Mesodermal cell (in vitro differentiated cells): ENCODE results near the gene PDZRN3.

Source experiments
- H3K27ac ChIP-seq: 2 replicates; pipeline ENCODE4 v1.7.0; 2013; ENCODE audit warnings: mild to moderate bottlenecking, low read depth, low read length, moderate library complexity; ENCODE audit not compliant: severe bottlenecking
- H3K36me3 ChIP-seq: 2 replicates; pipeline ENCODE4 v1.7.1; 2013; ENCODE audit warnings: mild to moderate bottlenecking, low read length, moderate library complexity; ENCODE audit not compliant: control insufficient read depth, insufficient read depth
- H3K4me1 ChIP-seq: one replicate; pipeline ENCODE4 v1.7.1; 2013; ENCODE audit warnings: mild to moderate bottlenecking, low read length; ENCODE audit not compliant: insufficient read depth, control insufficient read depth, poor library complexity, severe bottlenecking
- H3K4me3 ChIP-seq: 2 replicates; pipeline ENCODE4 v1.7.0; 2013; ENCODE audit warnings: low read length, control low read depth, mild to moderate bottlenecking; ENCODE audit not compliant: insufficient read depth, poor library complexity, severe bottlenecking; ENCODE audit errors: extremely low read depth
- H3K9me3 ChIP-seq: 2 replicates; pipeline ENCODE4 v1.7.1; 2013; ENCODE audit warnings: mild to moderate bottlenecking, low read length, moderate library complexity; ENCODE audit not compliant: control insufficient read depth
- WGBS, 2 experiments: methylation state at CpG; one replicate each; pipeline ENCODE4 v1.1.5; 2013; ENCODE audit warnings: missing lambda C conversion rate in 2 of 2; ENCODE audit not compliant: insufficient coverage in 2 of 2; 5-methylcytosine and 5-hydroxymethylcytosine counted together

The PDZRN3 gene

GRCh38 chr3:73435055-73435454, 189.7 kb downstream of the PDZRN3 start:
- WGBS, 2 experiments = 83 to 90% methylated on average over 8 to 9 of the region's 11 CpGs
- Histone ChIP-seq H3K4me1 (no peaks in the 10 kb centered on the region), H3K4me3 (no peak overlapping the region)

DNA sequence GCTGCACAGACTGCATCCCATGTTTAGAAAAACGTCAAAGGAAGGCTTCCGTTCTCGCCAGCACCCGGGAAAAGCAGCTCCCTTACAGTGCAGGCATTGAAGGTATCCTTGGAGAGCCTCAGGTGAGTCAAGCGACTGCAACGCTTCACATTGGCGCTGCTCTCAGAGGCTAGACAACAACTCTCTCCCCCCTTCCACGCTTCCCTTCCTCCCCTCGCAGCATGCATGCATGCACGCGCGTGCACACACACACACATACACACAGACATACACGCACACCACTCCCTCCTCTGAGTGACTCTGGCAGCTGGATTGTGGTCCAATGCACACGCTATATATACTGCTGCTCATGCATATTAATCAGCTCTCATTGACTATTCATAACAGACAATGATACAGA, 191.1 kb downstream of the PDZRN3 start:
- Histone ChIP-seq H3K36me3 (no peaks in the 10 kb centered on the region), H3K4me3 (no peak overlapping the region), H3K27ac (no peak overlapping the region), H3K4me1 (no peaks in the 10 kb centered on the region), H3K9me3 (no peaks in the 10 kb centered on the region)
- WGBS, 2 experiments = 87% methylated on average over 14 of the region's 14 CpGs

More at GRCh38 chr3:73435055-73435454, 189.7 kb downstream of the PDZRN3 start:
- no peak overlapping the region for H3K27ac ChIP-seq
- no peaks in the 10 kb centered on the region for H3K36me3 ChIP-seq
- no peaks in the 10 kb centered on the region for H3K9me3 ChIP-seq

DNA sequence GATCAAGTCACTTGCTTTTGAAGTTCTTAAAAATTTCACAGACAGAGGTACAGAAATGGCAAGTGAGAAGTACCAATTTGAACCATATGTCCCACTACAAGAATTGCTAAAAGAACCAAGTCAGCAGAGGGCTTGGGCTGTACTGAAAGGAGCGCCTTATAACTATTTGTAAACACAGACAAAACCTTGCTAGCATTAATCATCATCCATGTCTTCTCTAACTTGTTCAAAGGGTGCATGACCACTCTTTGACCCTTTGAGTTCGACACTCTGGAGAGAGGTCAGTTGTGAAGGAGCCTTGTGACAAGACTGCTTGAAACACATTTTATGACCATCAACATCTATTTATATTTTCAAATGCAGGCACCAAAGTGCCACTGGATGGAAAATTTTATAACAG, 191.7 kb downstream of the PDZRN3 start:
- H3K27ac ChIP-seq = no peak overlapping the region
- H3K36me3 ChIP-seq = no peaks in the 10 kb centered on the region
- H3K4me3 ChIP-seq = no peak overlapping the region
- 50 to 100% methylated on average over 1 of the region's 2 CpGs for WGBS, 2 experiments
- H3K4me1 ChIP-seq = no peaks in the 10 kb centered on the region
- H3K9me3 ChIP-seq = no peaks in the 10 kb centered on the region

DNA sequence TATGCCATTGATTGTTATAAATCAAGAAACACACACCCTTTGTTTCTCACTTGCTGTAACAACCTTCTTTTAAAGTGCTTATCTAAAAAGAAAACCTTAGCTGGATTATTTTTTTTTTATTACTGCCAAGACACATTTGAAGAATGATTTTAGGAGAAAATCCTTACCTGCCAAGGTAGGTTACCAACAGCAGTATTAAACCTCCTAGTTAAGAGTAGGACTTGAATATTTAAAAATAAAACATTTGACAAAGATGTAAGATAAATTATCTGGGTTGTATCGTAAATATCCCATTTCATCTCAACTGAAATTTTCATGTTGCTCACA, 192.1 kb downstream of the PDZRN3 start:
- no peak overlapping the region for H3K27ac ChIP-seq
- no peak overlapping the region for H3K4me3 ChIP-seq
- H3K9me3 ChIP-seq = no peaks in the 10 kb centered on the region
- WGBS, 2 experiments = no CpG with 5 or more reads among the region's 1 CpG
- no peaks in the 10 kb centered on the region for H3K4me1 ChIP-seq
- no peaks in the 10 kb centered on the region for H3K36me3 ChIP-seq

GRCh38 chr3:73432023-73432705, 192.6 kb downstream of the PDZRN3 start:
- WGBS, 2 experiments = 74 to 100% methylated on average over 2 to 4 of the region's 9 CpGs
- no peaks in the 10 kb centered on the region for H3K4me1 ChIP-seq
- H3K4me3 ChIP-seq = no peak overlapping the region

GRCh38 chr3:73431183-73431900, 193.4 kb downstream of the PDZRN3 start:
- H3K27ac ChIP-seq = no peak overlapping the region
- H3K4me1 ChIP-seq = no peaks in the 10 kb centered on the region
- no peaks in the 10 kb centered on the region for H3K36me3 ChIP-seq
- H3K4me3 ChIP-seq = no peak overlapping the region
- no peaks in the 10 kb centered on the region for H3K9me3 ChIP-seq
- WGBS, 2 experiments = 95 to 96% methylated on average over 2 to 3 of the region's 6 CpGs

More at GRCh38 chr3:73432023-73432705, 192.6 kb downstream of the PDZRN3 start:
- Histone ChIP-seq H3K36me3 (no peaks in the 10 kb centered on the region), H3K9me3 (no peaks in the 10 kb centered on the region), H3K27ac (no peak overlapping the region)

GRCh38 chr3:73427048-73427706, 197.6 kb downstream of the PDZRN3 start:
- Histone ChIP-seq H3K9me3 (no peaks in the 10 kb centered on the region), H3K36me3 (no peaks in the 10 kb centered on the region), H3K4me3 (no peak overlapping the region), H3K27ac (no peak overlapping the region), H3K4me1 (no peaks in the 10 kb centered on the region)
- WGBS, 2 experiments = 91 to 99% methylated on average over 10 to 11 of the region's 11 CpGs

DNA sequence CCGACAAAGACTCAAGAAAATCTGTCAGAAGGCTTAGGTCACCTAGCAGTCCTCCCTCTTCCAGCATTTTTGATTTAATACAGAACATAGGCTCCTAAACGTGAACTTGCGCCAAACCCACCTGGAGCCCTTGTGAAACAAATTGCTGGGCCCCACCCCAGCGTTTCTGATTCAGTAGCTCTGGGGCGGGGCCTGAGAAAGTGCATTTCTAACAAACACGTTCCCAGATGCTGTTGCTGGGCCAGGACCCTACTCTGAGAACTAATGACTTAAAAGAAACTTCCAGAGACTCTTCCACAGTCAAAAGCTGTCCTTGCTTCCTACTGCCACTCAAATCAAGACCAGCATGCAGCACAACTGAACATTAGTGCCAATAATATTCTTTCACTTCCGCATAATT, 198.1 kb downstream of the PDZRN3 start:
- WGBS, 2 experiments = 75 to 81% methylated on average over 6 of the region's 7 CpGs
- H3K4me3 ChIP-seq = no peak overlapping the region
- H3K9me3 ChIP-seq = peaks cover 2% of the 10 kb centered on the region
- H3K27ac ChIP-seq = no peak overlapping the region
- no peaks in the 10 kb centered on the region for H3K4me1 ChIP-seq
- H3K36me3 ChIP-seq = no peaks in the 10 kb centered on the region

- no peaks in the 10 kb centered on the region for H3K4me1 ChIP-seq
- H3K9me3 ChIP-seq = peaks cover 4% of the 10 kb centered on the region
- no peaks in the 10 kb centered on the region for H3K36me3 ChIP-seq
- no CpG with 5 or more reads among the region's 3 CpGs for WGBS, 2 experiments
- H3K27ac ChIP-seq = no peak overlapping the region
- H3K4me3 ChIP-seq = no peak overlapping the region
Measured at GRCh38 chr3:73423116-73423515, 201.6 kb downstream of the PDZRN3 start.

- WGBS, 2 experiments = 100% methylated on average over 1 of the region's 2 CpGs; no CpG with 5 or more reads in 1 of the 2 experiments
Measured at GRCh38 chr3:73422571-73422970, 202.2 kb downstream of the PDZRN3 start.

DNA sequence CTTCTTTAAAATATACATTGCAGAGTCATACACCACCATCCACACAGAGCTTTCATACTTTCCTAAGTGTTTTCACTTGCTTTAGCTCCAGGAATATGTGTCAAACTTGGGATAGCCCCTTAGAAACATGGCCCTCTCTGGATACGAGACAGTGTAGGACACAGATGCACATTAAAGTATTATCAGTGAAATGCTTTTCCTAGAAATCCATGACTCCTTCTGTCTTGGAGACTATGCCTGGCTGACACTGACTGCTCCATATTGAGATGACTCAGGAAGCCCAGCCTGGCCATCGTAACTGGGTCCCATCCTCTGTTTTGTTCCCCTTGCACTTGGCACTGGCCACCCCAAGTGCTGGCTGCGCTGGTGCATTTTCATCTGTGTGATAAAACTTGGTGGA, 204.8 kb downstream of the PDZRN3 start:
- Histone ChIP-seq H3K27ac (no peak overlapping the region), H3K4me1 (no peaks in the 10 kb centered on the region), H3K4me3 (no peak overlapping the region), H3K9me3 (peaks cover 4% of the 10 kb centered on the region), H3K36me3 (no peaks in the 10 kb centered on the region)
- 90 to 100% methylated on average over 2 of the region's 3 CpGs for WGBS, 2 experiments

More at GRCh38 chr3:73422571-73422970, 202.2 kb downstream of the PDZRN3 start:
- Histone ChIP-seq H3K9me3 (peaks cover 4% of the 10 kb centered on the region), H3K27ac (no peak overlapping the region), H3K4me1 (no peaks in the 10 kb centered on the region), H3K4me3 (no peak overlapping the region), H3K36me3 (no peaks in the 10 kb centered on the region)
